SU-DHL-6 (cell line): ENCODE results near the gene LUC7L.
A peak's percentile ranks its signal among the peaks of the same experiment; 100 is the strongest.

Source experiments
- H2AFZ ChIP-seq: fragments of 200-600 bp; sonication (generic); 2 replicates; pipeline ENCODE4 v1.6.1; 2014; ENCODE audit warnings: low read depth, mild to moderate bottlenecking, moderate library complexity, mixed read lengths, antibody characterized with exemption, low read length; ENCODE audit not compliant: severe bottlenecking
- H3F3A ChIP-seq: fragments of 200-600 bp; shearing (Covaris generic); 2 replicates; pipeline ENCODE4 v1.6.0; 2016; ENCODE audit warnings: antibody characterized with exemption, mild to moderate bottlenecking; ENCODE audit not compliant: insufficient read depth
- H3K27ac ChIP-seq: fragments of 200-600 bp; sonication (generic); 2 replicates; pipeline ENCODE4 v1.5.1; 2016; ENCODE audit warnings: low read depth, mild to moderate bottlenecking, low read length, moderate library complexity, mixed read lengths
- H3K27me3 ChIP-seq: fragments of 200-600 bp; sonication (generic), shearing (Covaris generic); 2 replicates; pipeline ENCODE4 v1.6.0; 2014; ENCODE audit warnings: mild to moderate bottlenecking, low read length
- H3K36me3 ChIP-seq: fragments of 200-600 bp; sonication (generic); 2 replicates; pipeline ENCODE4 v1.6.1; 2014; ENCODE audit warnings: mild to moderate bottlenecking, low read length, mixed read lengths
- H3K4me2 ChIP-seq: fragments of 300-600, 200-600 bp; shearing (Covaris generic), sonication (generic); 2 replicates; pipeline ENCODE4 v1.6.0; 2014; ENCODE audit warnings: low read length, low read depth, mild to moderate bottlenecking; ENCODE audit not compliant: poor library complexity, severe bottlenecking
- H3K4me3 ChIP-seq: fragments of 200-600 bp; sonication (generic); 2 replicates; pipeline ENCODE4 v1.5.1; 2014; ENCODE audit warnings: antibody characterized with exemption, low read length, mild to moderate bottlenecking, mixed read lengths; ENCODE audit not compliant: insufficient read depth, poor library complexity, severe bottlenecking
- H3K79me2 ChIP-seq: fragments of 200-600 bp; sonication (generic); 2 replicates; pipeline ENCODE4 v1.6.1; 2014; ENCODE audit warnings: mild to moderate bottlenecking, low read length, moderate library complexity; ENCODE audit not compliant: insufficient read depth
- H3K9ac ChIP-seq: fragments of 200-600 bp; sonication (generic); 2 replicates; pipeline ENCODE4 v1.7.0; 2014; ENCODE audit warnings: mild to moderate bottlenecking, low read length
- H3K9me2 ChIP-seq: fragments of 200-600 bp; sonication (generic); replicated peaks from 2 replicates; pipeline ENCODE4 v1.6.1; 2014; ENCODE audit warnings: low read length; ENCODE audit not compliant: insufficient read depth
- H3K9me3 ChIP-seq: fragments of 200-600 bp; sonication (generic); 2 replicates; pipeline ENCODE4 v1.6.1; 2014; ENCODE audit warnings: low read length, mixed read lengths; ENCODE audit not compliant: insufficient read depth
- H4K20me1 ChIP-seq: fragments of 200-600 bp; sonication (generic); 2 replicates; pipeline ENCODE4 v1.6.1; 2014; ENCODE audit warnings: low read depth, mild to moderate bottlenecking, antibody characterized with exemption, low read length, moderate library complexity, mixed read lengths
- CTCF ChIP-seq: fragments of 200-600 bp; sonication (generic); IDR thresholded peaks from one replicate; pipeline ENCODE4 v1.5.1; 2017; ENCODE audit warnings: antibody characterized with exemption, mild to moderate bottlenecking, low read length, moderate library complexity; ENCODE audit not compliant: insufficient read depth, poor library complexity, severe bottlenecking
- EZH2phosphoT487 ChIP-seq: fragments of 200-600 bp; sonication (generic), shearing (Covaris generic); conservative IDR thresholded peaks from 2 replicates; pipeline ENCODE4 v1.6.1; 2018; ENCODE audit warnings: mild to moderate bottlenecking, antibody characterized with exemption, low read length, moderate library complexity, mixed read lengths

Gene LUC7L

GRCh38 chr16:189604-190186 is 39.6 kb downstream of the LUC7L start:
- Histone ChIP-seq H3K4me2 (no peak overlapping the region), H3K27me3 (no peaks in the 10 kb centered on the region), H3K27ac (no peak overlapping the region), H3K79me2 (no peaks in the 10 kb centered on the region), H4K20me1 (no peaks in the 10 kb centered on the region), H2AFZ (no peak overlapping the region), H3K9ac (no peak overlapping the region), H3K9me2 (no peaks in the 10 kb centered on the region), H3K4me3 (no peak overlapping the region), H3K36me3 (no peaks in the 10 kb centered on the region), H3F3A (no peaks in the 10 kb centered on the region), H3K9me3 (no peaks in the 10 kb centered on the region)
- no peak for TF ChIP-seq EZH2phosphoT487
- TF ChIP-seq CTCF, result no peak

DNA sequence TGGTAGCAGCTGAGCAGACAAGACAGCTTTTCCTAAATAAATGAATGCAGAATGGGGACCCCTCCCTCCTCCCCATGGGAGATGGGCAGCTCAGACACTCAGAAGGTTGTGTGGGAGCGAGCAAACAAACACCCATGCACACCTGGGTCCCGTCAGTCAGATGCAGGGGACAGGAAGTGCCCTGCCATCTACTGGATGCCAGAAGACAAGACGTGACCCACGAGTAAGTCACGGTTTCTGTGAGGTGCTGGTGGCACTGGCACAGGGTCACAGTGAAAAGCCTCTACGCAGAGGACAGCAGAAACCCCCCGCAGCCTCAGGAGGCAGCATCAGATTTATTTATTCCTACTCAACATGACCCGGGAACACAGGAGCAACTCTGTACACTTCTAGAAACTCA is 40.6 kb downstream of the LUC7L start:
- Histone ChIP-seq H2AFZ (no peak overlapping the region), H3K27ac (no peak overlapping the region), H3K36me3 (no peaks in the 10 kb centered on the region), H3K27me3 (no peaks in the 10 kb centered on the region), H3K9me3 (no peaks in the 10 kb centered on the region), H4K20me1 (no peaks in the 10 kb centered on the region), H3K79me2 (no peaks in the 10 kb centered on the region), H3K9ac (no peak overlapping the region), H3K9me2 (no peaks in the 10 kb centered on the region), H3F3A (no peaks in the 10 kb centered on the region), H3K4me2 (no peak overlapping the region), H3K4me3 (no peak overlapping the region)
- TF ChIP-seq CTCF, result peak; percentile 35
- no peak for TF ChIP-seq EZH2phosphoT487

- TF ChIP-seq CTCF, result no peak
- TF ChIP-seq EZH2phosphoT487, result no peak
- Histone ChIP-seq H3K36me3 (no peaks in the 10 kb centered on the region), H3K4me2 (no peak overlapping the region), H3K4me3 (no peak overlapping the region), H3K27ac (no peak overlapping the region), H3K9me3 (no peaks in the 10 kb centered on the region), H3F3A (0 out of 2 replicates have a peak, but pooled peaks cover 5% of the 10 kb centered on the region), H3K79me2 (no peaks in the 10 kb centered on the region), H3K9me2 (no peaks in the 10 kb centered on the region), H3K27me3 (no peaks in the 10 kb centered on the region), H4K20me1 (no peaks in the 10 kb centered on the region), H2AFZ (no peak overlapping the region), H3K9ac (no peak overlapping the region)
Observed at GRCh38 chr16:187330-187729, 41.9 kb downstream of the LUC7L start.
